Nephron progenitor cell (in vitro differentiated cells): ENCODE measurements around the gene FIBIN.
A peak's percentile ranks its signal among the peaks of the same experiment; 100 is the strongest.

Experiments used
- DNase-seq: peaks from one replicate; pipeline ENCODE4 v3.0.0; 2021
- H3K27ac Mint-ChIP-seq: 2 replicates; pipeline ENCODE4 v1.8.0; 2021; ENCODE audit warnings: mild to moderate bottlenecking, moderate library complexity, mixed read lengths
- H3K27me3 Mint-ChIP-seq: 2 replicates; pipeline ENCODE4 v1.8.0; 2021; ENCODE audit warnings: mild to moderate bottlenecking, low read depth, mixed read lengths; ENCODE audit not compliant: poor library complexity
- H3K36me3 Mint-ChIP-seq: 2 replicates; pipeline ENCODE4 v1.8.0; 2021; ENCODE audit warnings: low read depth, mixed read lengths
- H3K4me1 Mint-ChIP-seq: 2 replicates; pipeline ENCODE4 v1.8.0; 2021; ENCODE audit warnings: mixed read lengths
- H3K4me3 Mint-ChIP-seq: 2 replicates; pipeline ENCODE4 v1.8.0; 2021; ENCODE audit warnings: mild to moderate bottlenecking, moderate library complexity, mixed read lengths
- H3K9me3 Mint-ChIP-seq: 2 replicates; pipeline ENCODE4 v1.8.0; 2021; ENCODE audit warnings: mild to moderate bottlenecking, moderate library complexity, mixed read lengths
- CTCF ChIP-seq: fragments of 200-600 bp; sonication (generic); IDR thresholded peaks from 2 replicates; pipeline ENCODE4 v1.5.0; 2021; ENCODE audit warnings: antibody characterized with exemption

FIBIN gene

GRCh38 chr11:27028561-27028965 is 34.7 kb downstream of the FIBIN start:
- no peak for TF ChIP-seq CTCF

GRCh38 chr11:27029966-27030365 is 36.1 kb downstream of the FIBIN start:
- no peak overlapping the region for H3K27ac Mint-ChIP-seq
- H3K27me3 Mint-ChIP-seq, result no peaks in the 10 kb centered on the region
- no peaks in the 10 kb centered on the region for H3K36me3 Mint-ChIP-seq
- TF ChIP-seq CTCF, result no peak
- peaks cover 6% of the 10 kb centered on the region for H3K9me3 Mint-ChIP-seq
- DNase-seq, result no peak
- no peak overlapping the region for H3K4me3 Mint-ChIP-seq
- peaks cover 14% of the 10 kb centered on the region for H3K4me1 Mint-ChIP-seq

More at GRCh38 chr11:27028561-27028965, 34.7 kb downstream of the FIBIN start:
- no peaks in the 10 kb centered on the region for H3K36me3 Mint-ChIP-seq
- H3K9me3 Mint-ChIP-seq, result no peaks in the 10 kb centered on the region
- H3K27me3 Mint-ChIP-seq, result no peaks in the 10 kb centered on the region
- H3K27ac Mint-ChIP-seq, result no peak overlapping the region
- H3K4me1 Mint-ChIP-seq, result peaks cover 14% of the 10 kb centered on the region
- DNase-seq, result no peak
- H3K4me3 Mint-ChIP-seq, result no peak overlapping the region

- H3K4me1 Mint-ChIP-seq, result no peaks in the 10 kb centered on the region
- no peak for TF ChIP-seq CTCF
- H3K27me3 Mint-ChIP-seq, result no peaks in the 10 kb centered on the region
- no peak overlapping the region for H3K4me3 Mint-ChIP-seq
- H3K9me3 Mint-ChIP-seq, result peaks cover 24% of the 10 kb centered on the region
- H3K27ac Mint-ChIP-seq, result no peak overlapping the region
- no peak for DNase-seq
- no peaks in the 10 kb centered on the region for H3K36me3 Mint-ChIP-seq
These were observed 37.8 kb downstream of the FIBIN start for GRCh38 chr11:27031754-27032153.

DNA sequence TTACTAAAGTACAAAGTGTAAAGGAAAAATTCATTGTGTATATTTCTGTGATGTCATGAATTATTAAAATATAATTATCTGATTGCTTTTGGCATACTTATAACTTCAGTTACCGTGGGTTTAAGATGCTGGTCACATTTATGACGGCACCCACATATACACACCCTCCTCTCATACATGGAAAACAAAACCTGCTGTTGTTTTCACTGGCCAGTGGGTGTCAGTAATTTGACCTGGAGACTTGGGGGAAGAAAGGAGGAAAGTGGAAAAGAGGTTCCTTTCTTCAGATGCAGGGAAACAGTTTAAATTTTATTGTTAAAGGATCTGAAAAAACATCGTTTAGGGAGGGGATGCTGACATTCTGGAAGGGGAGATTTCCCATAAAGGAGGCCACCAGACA is 46.0 kb downstream of the FIBIN start:
- Mint-ChIP-seq H3K36me3 (no peaks in the 10 kb centered on the region), H3K4me1 (no peaks in the 10 kb centered on the region), H3K9me3 (peaks cover 55% of the 10 kb centered on the region), H3K27ac (peak overlapping the region; percentile 32), H3K4me3 (no peak overlapping the region), H3K27me3 (no peaks in the 10 kb centered on the region)
- no peak for DNase-seq
- TF ChIP-seq CTCF, result no peak

DNA sequence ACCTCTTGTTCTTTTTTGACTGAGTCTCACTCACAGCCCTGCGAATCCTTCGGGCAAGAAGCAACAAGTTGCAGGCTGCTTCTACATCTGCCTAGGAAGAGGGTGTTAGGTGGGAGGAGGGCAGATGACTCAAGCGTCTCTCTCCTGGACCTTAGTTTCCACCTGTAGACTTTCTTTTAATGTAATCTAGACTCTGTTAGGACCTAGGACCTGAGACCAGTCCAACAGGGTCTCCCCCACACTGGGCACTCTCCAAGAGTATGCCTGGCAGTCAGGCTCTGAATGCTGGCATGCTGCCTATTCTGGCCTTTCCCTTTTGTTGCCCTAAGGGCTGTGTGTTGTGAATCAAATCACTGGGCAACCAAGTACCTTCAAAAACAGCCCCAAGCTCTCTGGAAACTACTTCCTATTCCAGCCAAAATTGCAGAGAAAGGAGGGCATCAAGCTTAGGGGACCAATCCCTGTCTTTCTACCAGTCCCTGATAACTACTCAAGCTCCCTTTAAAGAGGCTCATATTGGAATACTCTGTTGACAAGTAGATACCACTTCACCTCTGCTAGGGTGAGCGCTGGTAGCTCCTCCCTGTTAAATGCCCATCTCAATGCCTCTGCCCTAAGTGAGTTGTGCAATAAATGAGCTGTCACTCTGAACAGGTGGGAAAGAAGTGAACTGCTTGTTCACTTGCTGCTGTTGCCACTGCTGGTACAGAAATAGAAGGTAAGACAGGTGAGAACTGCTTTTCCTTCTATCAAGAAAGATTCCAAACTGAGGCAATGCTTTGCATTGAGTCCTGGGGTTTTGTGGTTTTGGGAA is 46.6 kb downstream of the FIBIN start, which contains the start of gene BBOX1:
BBOX1 (plus strand) TSS at position 514 of the 814 bp plus-strand sequence. CDS start 14,616 bp downstream, outside the sequence.
- Mint-ChIP-seq H3K4me3 (no peak within 1 kb of the TSS), H3K36me3 (no peaks in the 10 kb centered on the region), H3K27ac (peak within 1 kb of the TSS; percentile 90), H3K9me3 (peaks cover 55% of the 10 kb centered on the region), H3K4me1 (no peaks in the 10 kb centered on the region), H3K27me3 (no peaks in the 10 kb centered on the region)
- TF ChIP-seq CTCF, result no peak
- no peak for DNase-seq
